Endometrium (tissue), 2 donors: ENCODE data around the gene MAPK1.
"Not testable (repeated sequence)": the region's sequence is repeated elsewhere in the genome, so short reads cannot be mapped to it uniquely, and the experiment has no call there.

Experiments used
- FAIRE-seq: peaks from 2 replicates; lab custom pipeline; 2012; peaks lifted over from hg19 to GRCh38; lab: Jason Lieb, UNC
- donor health status: control.
- donor health status: control.

MAPK1 gene

GRCh38 chr22:21881841-21882753 is 14.7 kb upstream of the MAPK1 start:
- no peak for FAIRE-seq

GRCh38 chr22:21876486-21877176 is 9.2 kb upstream of the MAPK1 start:
- no peak for FAIRE-seq

- not testable (repeated sequence) for FAIRE-seq
Measured at GRCh38 chr22:21874953-21875352, 7.5 kb upstream of the MAPK1 start.

DNA sequence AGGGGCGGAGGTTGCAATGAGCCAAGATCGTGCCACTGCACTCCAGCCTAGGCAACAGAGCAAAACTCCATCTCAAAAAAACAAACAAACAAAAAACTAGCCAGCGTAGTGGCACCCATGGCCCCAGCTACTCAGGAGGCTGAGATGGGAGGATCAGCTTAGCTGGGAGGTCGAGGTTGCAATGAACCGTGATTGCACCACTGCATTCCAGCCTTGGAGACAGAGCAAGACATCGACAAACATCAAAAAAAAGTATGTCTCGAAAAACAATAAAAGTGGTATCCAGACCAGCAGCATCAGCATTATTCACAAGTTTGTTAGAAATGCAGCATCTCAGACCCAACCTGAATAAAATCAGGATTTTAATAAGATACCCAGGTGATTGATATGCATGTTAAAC is 6.2 kb upstream of the MAPK1 start:
- FAIRE-seq: no peak

DNA sequence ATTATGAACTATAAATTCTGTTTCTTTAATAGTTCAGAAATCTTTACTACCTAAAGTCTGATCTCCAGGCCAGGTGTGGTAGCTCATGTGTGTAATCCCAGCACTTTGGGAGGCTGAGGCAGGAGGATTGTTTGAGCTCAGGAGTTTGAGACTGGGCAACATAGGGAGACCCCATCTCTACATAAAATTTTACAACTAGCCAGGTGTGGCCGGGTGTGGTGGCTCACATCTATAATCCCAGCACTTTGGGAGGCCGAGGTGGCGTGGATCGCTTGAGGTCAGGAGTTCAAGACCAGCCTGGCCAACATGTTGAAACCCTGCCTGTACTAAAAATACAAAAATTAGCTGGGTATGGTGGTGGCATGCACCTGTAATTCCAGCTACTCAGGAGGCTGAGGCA is 5.3 kb upstream of the MAPK1 start:
- not testable (repeated sequence) for FAIRE-seq

DNA sequence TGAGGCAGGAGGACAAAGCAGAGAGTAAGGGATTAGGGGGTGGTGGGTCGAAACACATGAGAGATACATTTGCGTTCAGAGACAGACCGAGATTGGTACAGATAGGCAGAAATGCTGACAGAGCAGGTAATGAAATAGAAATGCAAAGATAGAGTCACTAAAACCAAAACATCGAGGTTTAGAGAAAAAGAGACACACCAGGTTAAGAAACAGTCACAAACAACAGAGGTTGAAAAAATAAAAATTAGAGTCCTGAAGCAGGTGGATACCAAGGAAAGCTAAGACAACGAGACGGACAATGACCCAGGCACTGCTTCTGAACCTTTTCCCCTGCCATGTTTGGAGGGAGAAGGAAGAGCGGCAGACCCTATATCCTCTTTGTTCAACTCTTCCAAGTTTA is 1.2 kb upstream of the MAPK1 start:
- FAIRE-seq: no peak

GRCh38 chr22:21866833-21867527 is 465 bp downstream of the MAPK1 start:
- FAIRE-seq: no peak

DNA sequence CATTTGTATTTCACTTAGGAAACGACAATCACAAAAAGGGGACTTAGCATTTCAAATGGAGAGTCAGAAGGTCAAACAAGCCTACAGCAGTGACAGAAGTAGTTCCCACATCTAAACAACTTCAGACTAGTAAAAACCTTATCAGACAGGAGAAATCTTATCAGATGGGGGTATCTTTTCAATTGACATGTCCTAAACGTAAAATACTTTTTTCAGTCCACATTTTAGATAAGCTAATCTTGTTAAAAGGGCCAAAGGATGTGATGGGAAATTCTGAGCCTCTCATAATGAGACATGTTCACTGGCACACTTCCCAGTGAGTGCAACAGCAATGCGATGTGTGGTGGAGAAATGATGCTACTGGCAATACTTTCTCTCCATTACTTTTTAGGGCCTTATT is 2.4 kb downstream of the MAPK1 start:
- FAIRE-seq: no peak

DNA sequence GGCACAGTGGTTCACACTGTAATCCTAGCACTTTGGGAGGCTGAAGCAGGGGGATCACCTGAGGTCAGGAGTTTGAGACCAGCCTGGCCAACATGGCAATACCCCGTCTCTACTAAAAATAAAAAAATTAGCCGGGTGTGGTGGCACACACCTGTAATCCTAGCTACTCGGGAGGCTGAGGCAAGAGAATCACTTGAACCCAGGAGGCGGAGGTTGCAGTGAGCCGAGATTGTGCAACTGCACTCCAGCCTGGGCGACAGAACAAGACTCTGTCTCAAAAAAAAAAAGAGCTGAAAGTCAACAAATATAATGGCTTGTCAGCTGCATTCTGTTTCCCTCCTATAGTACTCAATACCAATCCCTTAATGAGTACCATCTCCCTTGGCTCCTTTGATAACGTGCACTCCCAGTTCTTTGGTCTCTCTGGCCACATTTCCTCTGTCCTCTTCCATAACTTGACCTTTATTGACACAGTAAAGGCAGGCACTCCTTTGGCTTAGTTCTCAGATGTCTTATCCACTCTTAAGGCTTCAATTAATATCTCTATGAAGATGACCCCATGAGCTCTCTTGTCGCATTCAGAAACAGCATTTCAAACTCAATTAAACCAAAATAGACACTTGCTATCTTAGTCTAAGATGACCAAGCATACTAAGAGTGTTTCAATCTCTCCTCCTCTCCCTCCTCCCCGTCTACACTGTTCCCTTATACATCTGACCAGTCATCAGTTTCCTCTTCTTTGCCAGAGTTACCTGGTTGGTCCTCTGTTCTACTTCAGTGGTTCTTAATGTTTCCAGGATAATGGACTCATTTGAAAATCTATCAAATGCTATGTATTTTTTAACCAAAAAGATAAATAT is 4.8 kb downstream of the MAPK1 start:
- FAIRE-seq: no peak

DNA sequence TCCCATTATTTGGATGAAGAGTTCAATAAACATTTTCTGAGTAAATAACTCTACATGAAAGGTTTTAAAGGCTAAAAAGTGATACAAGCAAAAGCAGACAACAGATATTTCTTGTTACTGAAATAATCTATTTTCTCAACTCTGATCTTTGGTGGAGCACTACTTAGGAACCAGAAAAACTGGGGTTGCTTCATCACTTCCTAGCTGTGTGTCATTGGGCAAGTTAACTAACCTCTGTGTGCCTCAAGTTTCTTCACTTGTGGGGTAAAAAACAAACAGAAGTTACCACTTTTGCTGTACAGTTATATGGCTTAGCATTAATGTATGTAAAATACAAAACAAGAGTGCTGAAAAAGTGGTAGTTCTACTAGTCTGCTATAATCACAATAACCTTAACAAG is 5.6 kb downstream of the MAPK1 start:
- FAIRE-seq: no peak

DNA sequence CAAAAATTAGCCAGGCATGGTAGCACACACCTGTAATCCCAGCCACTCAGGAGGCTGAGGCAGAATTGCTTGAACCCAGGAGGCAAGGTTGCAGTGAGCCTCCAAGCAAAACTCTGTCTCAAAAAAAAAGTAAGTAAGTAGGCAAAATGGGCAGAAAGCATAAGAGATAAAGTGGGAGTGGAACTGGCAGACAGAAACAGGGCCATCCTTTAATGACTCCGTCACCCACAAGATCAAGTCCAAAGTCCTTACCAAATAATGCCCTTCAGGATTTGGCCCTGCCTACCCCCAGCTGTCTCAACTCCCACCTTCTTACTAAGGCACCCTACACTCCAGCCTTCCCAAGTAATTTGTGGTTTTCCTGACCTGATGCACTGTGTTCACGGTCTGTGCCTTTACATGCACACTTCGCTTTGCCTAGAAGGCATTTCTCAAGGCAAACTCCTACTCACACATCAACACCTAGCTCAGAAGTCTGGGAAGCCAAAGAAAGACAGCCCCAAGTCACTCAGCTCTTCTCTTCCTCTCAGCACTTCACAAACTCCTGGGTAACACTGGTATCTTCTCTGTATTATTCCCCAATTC is 6.1 kb downstream of the MAPK1 start:
- no peak for FAIRE-seq

- no peak for FAIRE-seq
Measured at GRCh38 chr22:21860491-21861039, 6.9 kb downstream of the MAPK1 start.

DNA sequence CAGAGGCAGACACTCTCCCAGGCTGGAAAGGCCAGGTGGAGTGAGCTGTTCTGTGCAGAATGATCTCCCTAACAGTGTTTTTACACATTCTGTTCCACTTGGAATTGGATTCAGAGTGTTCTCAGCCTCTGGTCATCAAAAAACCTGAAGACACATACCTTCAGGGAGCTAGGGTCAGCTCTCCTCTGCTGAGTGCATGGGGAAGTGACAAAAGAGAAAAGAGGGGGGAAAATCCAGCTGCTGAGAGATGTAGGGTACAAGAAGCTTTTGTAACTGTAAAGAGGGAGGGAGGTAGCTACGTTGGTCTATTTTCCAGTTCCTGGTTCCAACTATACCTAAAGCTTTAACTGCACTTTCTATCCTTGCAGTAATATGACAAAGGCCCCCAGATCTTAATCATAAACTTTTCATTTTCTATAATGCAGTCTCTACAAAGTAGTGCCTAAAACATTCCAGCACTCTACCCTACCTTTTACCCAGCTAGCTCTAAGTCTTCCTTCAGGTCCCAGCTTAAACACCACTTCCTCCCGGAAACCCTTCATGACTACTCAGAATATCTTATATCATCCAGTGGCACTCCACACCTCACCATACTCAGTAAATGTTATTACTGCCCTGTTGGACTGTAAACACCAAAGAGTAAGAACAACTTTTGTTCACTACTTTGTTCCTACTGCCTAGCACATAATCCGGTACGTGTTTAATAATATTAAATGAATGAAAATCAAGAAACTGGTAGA is 9.2 kb downstream of the MAPK1 start:
- FAIRE-seq: no peak

DNA sequence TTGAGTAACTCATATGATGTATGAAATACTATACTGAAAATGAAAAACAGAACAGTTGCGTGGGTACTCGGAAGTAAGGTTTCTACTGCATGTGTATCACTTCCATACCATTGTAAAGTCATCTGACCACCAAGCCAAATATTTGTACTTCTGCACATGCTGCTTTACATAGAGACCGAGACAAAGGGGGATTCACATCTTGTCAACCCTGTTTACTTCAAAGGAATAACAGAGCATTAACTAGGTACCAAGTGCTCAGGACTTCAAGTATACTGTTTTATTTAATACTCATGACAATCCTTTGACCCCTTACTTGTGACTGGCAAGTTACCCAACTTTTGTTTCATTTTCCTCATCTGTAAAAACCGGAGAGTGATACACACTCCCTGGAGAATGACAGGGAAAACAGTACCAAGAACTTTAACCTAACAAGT is 9.9 kb downstream of the MAPK1 start:
- no peak for FAIRE-seq

DNA sequence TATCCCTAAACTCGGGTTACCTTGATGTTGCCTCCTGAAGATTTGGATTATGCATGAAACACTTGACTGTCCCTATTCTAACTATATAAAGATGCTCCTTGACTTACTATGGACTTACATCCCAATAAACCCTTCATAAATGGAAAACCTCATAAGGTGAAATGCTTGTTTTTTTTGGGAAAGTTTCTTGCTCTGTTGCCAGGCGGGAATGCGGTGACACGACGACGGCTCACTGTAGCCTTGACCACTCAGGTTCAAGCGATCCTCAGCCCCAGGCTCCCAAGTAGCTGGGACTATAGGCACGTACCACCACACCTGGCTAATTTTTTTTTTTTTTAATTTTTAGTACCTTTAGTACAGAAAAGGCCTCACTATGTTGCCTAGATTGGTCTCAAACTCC is 10.6 kb downstream of the MAPK1 start:
- FAIRE-seq: no peak

- FAIRE-seq: no peak
Measured at GRCh38 chr22:21856197-21856596, 11.2 kb downstream of the MAPK1 start.

DNA sequence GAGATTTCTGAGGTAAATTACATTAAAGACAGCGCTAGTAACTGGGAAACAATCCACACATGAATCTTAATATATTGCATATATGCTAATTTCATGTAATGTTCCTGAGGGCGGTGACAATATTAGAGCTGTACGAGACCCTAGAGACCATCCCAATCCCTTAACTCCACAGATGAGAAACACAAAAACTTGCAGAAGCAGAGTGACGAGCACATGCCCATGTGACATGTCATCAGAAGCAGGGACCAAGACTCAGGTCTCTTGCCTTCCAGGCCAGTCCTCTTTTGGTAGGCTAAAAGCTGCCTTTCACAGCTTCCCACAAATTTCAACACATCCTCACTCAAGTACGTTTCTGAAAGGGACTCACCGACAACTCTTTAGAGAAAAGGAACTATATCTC is 11.8 kb downstream of the MAPK1 start:
- no peak for FAIRE-seq

GRCh38 chr22:21850660-21851059 is 16.8 kb downstream of the MAPK1 start:
- no peak for FAIRE-seq

GRCh38 chr22:21849489-21849888 is 18.0 kb downstream of the MAPK1 start:
- FAIRE-seq: no peak

DNA sequence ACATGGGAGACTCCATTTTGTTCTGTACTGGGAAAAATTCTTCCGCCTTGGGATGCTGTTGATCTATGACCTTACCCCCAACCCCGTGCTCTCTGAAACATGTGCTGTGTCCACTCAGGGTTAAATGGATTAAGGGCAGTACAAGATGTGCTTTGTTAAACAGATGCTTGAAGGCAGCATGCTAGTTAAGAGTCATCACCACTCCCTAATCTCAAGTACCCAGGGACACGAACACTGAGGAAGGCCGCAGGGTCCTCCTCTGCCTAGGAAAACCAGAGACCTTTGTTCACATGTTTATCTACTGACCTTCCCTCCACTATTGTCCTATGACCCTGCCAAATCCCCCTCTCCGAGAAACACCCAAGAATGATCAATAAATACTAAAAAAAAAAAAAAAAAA is 19.4 kb downstream of the MAPK1 start:
- FAIRE-seq: not testable (repeated sequence)
